Astrocyte (in vitro differentiated cells and primary cell): ENCODE data around the gene DUSP6.

Experiments
- EZH2 ChIP-seq: IDR thresholded peaks from 2 replicates; pipeline ENCODE4 v1.6.1; 2012; ENCODE audit warnings: mild to moderate bottlenecking, low read length, inconsistent platforms; ENCODE audit not compliant: insufficient read depth
- TF ChIP-seq, protein P1 (sequence below): IDR thresholded peaks from 2 replicates; pipeline ENCODE4 v1.5.1; 2011; ENCODE audit warnings: low read depth, mild to moderate bottlenecking, inconsistent platforms, low read length, moderate library complexity; ENCODE audit not compliant: insufficient read depth

DNA sequence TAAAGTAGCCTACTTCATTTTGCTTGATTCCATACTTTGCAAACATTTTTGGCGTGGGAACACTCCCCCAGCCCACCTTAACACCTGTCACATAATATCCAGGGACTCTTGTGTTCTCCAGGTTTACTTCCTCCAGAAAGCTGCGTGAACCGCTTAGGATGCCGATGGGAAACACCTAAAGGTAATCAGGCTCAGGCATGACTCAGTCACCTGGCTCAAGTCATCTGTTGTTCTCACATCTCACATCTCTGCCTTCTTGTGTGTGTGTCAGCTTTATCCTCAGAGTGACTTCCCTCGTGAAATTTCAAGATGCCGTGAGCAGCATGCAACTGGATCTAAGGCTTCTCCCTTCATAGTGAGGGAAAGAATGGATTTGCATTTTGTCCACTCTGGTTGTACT is 48.1 kb upstream of the DUSP6 start:
- TF ChIP-seq EZH2, result no peak
- TF ChIP-seq, protein P1, sequence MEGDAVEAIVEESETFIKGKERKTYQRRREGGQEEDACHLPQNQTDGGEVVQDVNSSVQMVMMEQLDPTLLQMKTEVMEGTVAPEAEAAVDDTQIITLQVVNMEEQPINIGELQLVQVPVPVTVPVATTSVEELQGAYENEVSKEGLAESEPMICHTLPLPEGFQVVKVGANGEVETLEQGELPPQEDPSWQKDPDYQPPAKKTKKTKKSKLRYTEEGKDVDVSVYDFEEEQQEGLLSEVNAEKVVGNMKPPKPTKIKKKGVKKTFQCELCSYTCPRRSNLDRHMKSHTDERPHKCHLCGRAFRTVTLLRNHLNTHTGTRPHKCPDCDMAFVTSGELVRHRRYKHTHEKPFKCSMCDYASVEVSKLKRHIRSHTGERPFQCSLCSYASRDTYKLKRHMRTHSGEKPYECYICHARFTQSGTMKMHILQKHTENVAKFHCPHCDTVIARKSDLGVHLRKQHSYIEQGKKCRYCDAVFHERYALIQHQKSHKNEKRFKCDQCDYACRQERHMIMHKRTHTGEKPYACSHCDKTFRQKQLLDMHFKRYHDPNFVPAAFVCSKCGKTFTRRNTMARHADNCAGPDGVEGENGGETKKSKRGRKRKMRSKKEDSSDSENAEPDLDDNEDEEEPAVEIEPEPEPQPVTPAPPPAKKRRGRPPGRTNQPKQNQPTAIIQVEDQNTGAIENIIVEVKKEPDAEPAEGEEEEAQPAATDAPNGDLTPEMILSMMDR, result no peak
